Colon (tissue), 2 donors: ENCODE measurements around the gene UCK2.

Experiments used
- FAIRE-seq: peaks from 2 replicates; lab custom pipeline; 2012; peaks lifted over from hg19 to GRCh38; lab: Jason Lieb, UNC
- donor health status: control.
- donor health status: control.

UCK2 gene

GRCh38 chr1:165938844-165939243 is 111.4 kb downstream of the UCK2 start:
- FAIRE-seq, result no peak

- no peak for FAIRE-seq
These were observed 114.1 kb downstream of the UCK2 start for GRCh38 chr1:165941531-165941930.

- no peak for FAIRE-seq
These were observed 114.6 kb downstream of the UCK2 start for GRCh38 chr1:165942062-165942461.

GRCh38 chr1:165942927-165943597 is 115.6 kb downstream of the UCK2 start:
- no peak for FAIRE-seq

GRCh38 chr1:165945911-165946310 is 118.5 kb downstream of the UCK2 start:
- FAIRE-seq, result no peak

- FAIRE-seq, result no peak
These were observed 120.5 kb downstream of the UCK2 start for GRCh38 chr1:165947797-165948455.

- FAIRE-seq, result no peak
These were observed 122.1 kb downstream of the UCK2 start for GRCh38 chr1:165949335-165950130.

GRCh38 chr1:165954940-165955339 is 127.5 kb downstream of the UCK2 start:
- FAIRE-seq, result no peak

- FAIRE-seq, result no peak
These were observed 130.9 kb downstream of the UCK2 start for GRCh38 chr1:165958306-165958705.

- no peak for FAIRE-seq
These were observed 132.7 kb downstream of the UCK2 start for GRCh38 chr1:165960136-165960535.

- FAIRE-seq, result no peak
These were observed 133.5 kb downstream of the UCK2 start for GRCh38 chr1:165960881-165961280.
